Activated CD4-positive, alpha-beta T cell treated with anti-CD3 and anti-CD28 coated beads for 36 hours (primary cell): ENCODE measurements around the gene DNAJB2. TPM values are rescaled to one million over a fixed set of nuclear protein-coding genes. Genes with fewer than 3 reads are reported as not detected.

Source experiments
- microRNA-seq: library from miRNA; unstranded; fragments of <30 nt; microRNA quantifications from one replicate; pipeline ENCODE4 v1.2.0, GENCODE V29; 2021; ENCODE audit warnings: borderline replicate concordance
- total RNA-seq, 2 experiments: library from RNA; stranded (reverse); gene quantifications; one replicate each; pipeline ENCODE4 v1.2.3, GENCODE V29; 2021

Gene DNAJB2
- total RNA-seq, 2 experiments from 2014 or later = 51.8 to 62.8 TPM

Small RNA genes lying within 50 kb of the gene (microRNA-seq; reads per million reads assigned to microRNA genes)
- not detected for gene MIR153-1

Other genes with a start within 250 kb of the DNAJB2 start
- not detected for gene CFAP65, start 237.8 kb upstream of the DNAJB2 start, total RNA-seq
- gene IHH, start 218.4 kb upstream of the DNAJB2 start, total RNA-seq = under 1 TPM in 1 of 2 experiments, not detected in 1; 0.12 TPM
- 10 to 100 TPM; 20.7 to 23.8 TPM for gene NHEJ1, start 118.6 kb upstream of the DNAJB2 start, total RNA-seq
- gene SLC23A3, start 109.3 kb upstream of the DNAJB2 start, total RNA-seq = 1 to 10 TPM; 1.2 to 1.9 TPM
- 10 to 100 TPM; 38.7 to 41.4 TPM for gene CNPPD1, start 102.4 kb upstream of the DNAJB2 start, total RNA-seq
- gene RETREG2, start 101.1 kb upstream of the DNAJB2 start, total RNA-seq = 10 to 100 TPM; 58.8 to 70.1 TPM
- gene ZFAND2B, start 72.6 kb upstream of the DNAJB2 start, total RNA-seq = 10 to 100 TPM; 21.5 to 27.6 TPM
- 10 to 100 TPM; 18.2 to 21.9 TPM for gene ABCB6, start 60.4 kb upstream of the DNAJB2 start, total RNA-seq
- gene ATG9A, start 49.7 kb upstream of the DNAJB2 start, total RNA-seq = 10 to 100 TPM; 43.5 to 45.6 TPM
- 100 to 1,000 TPM; 140 to 166 TPM for gene ANKZF1, start 49.6 kb upstream of the DNAJB2 start, total RNA-seq
- gene GLB1L, start 33.9 kb upstream of the DNAJB2 start, total RNA-seq = 1 to 10 TPM; 2.7 to 4.2 TPM
- gene STK16, start 33.9 kb upstream of the DNAJB2 start, total RNA-seq = 10 to 100 TPM; 34.3 to 35.4 TPM
- not detected for gene TUBA4B, start 26.1 kb upstream of the DNAJB2 start, total RNA-seq
- gene TUBA4A, start 25.4 kb upstream of the DNAJB2 start, total RNA-seq = 100 to 1,000 TPM; 210 to 369 TPM
- under 1 TPM; 0.30 to 0.43 TPM for gene PTPRN, start 30.0 kb downstream of the DNAJB2 start, total RNA-seq
- not detected for gene RESP18, start 53.4 kb downstream of the DNAJB2 start, total RNA-seq
- 10 to 100 TPM; 81.0 to 93.1 TPM for gene DNPEP, start 108.5 kb downstream of the DNAJB2 start, total RNA-seq
- gene DES, start 139.0 kb downstream of the DNAJB2 start, total RNA-seq = not detected
- gene SPEG, start 155.5 kb downstream of the DNAJB2 start, total RNA-seq = 1 to 10 TPM in 1 of 2 experiments, under 1 TPM in 1; 0.89 to 1.4 TPM
- gene GMPPA, start 219.5 kb downstream of the DNAJB2 start, total RNA-seq = 10 to 100 TPM; 35.2 to 35.5 TPM
- not detected for gene ASIC4, start 235.1 kb downstream of the DNAJB2 start, total RNA-seq